Activated T-helper 1 cell treated with anti-CD3 and anti-CD28 coated beads, Interleukin-2, amount 50 U/mL, for 16 hours (primary cell): Measurements from ENCODE around the gene P3H4.
"Not testable (repeated sequence)": the region's sequence is repeated elsewhere in the genome, so short reads cannot be mapped to it uniquely, and the experiment has no call there.

Experiments
- DNase-seq, 2 donors: peaks; one replicate each; pipeline ENCODE4 v3.0.0-alpha.2; 2020; ENCODE audit warnings: low read depth in 1 of 2, low spot score in 1 of 2

Gene P3H4

DNA sequence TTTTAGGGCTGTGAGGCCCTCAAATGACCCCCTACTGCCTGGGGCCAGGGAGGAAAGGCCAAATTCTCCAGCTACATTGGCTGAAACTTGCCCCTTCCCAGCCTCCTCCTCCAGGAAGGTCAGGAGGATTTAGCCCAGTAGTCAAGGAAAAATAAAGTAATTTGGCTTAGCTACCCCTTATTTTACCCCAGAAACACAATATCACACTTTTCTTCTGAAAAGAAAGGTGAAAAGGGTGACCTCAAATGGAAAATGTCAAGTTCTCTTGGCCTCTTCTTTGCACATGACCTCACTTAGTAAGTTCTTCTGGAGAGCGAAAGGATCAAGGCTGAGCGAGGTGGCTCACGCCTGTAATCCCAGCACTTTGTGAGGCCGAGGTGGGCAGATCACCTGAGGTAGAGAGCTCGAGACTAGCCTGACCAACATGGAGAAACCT is 17.2 kb downstream of the P3H4 start:
- no peak for DNase-seq

DNA sequence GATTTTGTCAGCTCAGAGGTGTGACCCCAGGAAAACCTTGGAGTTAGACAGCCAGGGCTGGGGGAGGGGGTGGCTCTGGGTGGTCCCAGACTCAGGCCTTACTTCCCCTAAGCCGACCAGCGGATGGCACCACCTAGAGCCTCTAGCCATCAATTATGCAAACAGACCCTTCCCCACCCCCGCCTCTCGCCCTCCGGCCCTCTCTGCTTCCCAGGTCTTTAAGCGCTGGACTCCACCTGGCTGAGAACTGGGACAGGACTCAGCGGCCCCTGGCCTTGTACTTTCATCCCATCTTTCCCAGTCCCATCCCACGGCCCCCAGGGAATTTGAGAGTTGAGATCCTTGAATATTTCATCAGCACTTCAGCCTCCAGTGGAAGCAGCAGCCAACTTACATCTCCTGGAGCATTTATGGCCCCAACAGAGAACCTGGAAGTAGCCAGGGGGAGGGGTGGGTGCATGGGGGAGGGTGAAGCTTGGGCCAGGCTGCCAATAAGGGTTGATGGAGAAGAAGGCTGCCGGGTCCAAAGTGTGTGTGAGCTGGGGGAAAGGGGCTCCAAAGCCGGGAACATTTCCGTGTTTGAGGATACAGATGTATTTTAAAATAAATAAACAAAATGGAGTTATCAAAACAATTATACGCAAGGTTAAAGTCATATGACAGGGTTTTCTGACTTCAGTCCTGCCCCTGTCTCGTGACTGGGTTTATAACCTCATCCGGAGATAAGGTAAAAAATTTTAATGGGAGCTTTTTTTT is 17.8 kb downstream of the P3H4 start:
- DNase-seq: no peak

DNA sequence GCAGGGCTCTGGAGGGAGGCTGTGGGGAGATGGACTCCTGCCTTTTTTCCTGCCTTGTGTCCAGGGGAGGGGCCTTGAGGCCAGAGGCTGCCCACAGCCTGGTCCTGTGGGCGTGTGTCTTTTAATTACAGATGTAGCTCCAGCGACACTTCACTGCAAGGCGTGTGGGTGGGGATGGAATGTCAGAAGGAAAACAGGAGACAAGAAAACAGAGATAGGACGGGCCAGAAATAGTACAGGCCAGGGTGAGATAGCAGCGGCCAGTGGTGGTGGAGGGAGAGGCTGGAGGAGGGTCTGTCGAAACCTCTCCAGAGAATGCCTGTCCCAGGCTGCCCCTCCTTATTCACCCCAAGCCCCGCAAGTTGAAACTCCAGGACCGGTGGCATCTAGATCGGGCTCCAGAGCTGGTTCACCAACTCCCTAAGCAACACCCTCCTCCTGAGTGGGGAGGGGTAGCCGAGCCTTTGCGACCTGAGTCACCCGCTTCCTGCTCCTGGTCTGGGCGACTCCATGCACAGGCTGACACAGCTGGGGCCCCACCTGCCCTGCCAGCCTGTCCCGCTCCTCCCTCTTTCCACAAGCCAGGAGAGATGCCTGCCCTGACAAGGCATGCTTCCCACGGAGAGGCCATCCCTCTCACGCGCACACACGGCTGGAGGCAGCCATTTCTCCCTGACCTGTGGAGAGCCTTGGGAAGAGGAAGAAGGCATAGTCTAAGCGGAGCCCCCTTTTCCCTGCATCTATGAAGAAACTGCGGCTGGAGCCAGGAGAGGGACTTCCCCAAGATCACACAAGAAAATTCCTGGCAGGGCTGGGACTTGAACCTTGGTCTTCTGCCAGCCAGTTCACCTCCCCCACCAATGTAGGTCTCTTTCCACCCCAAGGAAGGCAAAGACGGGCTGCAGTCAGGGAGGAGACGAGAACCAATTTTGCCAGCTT is 18.6 kb downstream of the P3H4 start:
- DNase-seq: no peak

DNA sequence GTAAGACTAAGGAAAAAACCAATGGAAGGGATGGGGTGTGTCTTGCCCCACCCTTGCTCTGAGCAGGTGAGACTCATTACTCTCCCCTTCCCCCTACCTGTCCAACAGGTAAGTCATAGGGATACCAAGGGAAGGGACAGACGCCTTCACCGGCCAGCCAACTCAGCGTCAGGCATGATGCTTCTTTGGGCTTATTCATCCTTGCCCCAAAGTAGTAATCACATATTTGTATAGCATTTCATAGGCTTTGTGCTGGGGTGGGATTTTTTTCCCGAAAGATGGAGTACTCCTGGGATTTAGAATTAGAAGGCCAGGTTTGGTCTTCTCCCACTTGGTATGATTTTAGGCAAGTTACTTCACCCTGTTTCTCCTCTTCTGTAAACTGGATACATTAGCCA is 24.7 kb downstream of the P3H4 start:
- no peak for DNase-seq

DNA sequence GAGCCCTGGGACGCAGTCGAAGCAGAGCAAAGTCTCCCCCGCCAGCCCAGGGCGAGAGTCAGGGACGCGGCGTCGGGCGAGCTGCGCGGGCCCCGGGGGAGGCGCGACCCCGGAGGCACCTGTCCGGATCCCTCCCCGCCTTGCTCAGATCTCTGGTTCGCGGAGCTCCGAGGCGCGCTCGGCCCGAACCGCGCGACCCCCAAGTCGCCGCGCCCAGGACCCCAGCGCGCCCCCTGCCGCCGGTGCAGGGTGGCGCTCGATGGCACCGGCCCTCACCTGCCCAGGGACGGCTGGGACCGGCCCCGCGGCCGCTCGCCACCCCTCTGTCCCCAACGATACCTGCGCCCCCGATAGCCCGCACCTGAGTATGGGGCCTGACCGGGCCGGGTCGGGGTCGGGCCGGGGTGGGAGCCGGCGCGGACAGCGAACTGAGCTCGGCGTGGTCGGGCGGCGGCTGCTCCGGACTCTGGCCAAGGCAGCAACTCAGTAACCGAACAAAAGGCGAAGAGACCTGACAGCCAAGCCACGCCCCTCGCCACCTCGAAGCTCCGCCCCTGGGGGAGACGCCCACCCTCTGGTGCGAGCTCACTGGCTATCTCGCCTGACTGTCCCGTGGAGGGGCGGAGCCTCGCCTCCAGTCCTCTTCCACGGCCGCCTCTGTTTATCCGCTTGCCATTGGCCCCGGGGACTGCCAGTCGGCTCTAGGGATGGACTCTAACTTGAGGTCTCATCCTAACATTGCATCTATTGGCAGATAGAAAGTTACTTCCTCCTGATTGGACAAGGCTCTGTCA is 25.3 kb downstream of the P3H4 start, which contains the start of gene JUP:
JUP (minus strand) TSS at position 485 of the 794 bp plus-strand sequence. CDS start 14,857 bp downstream, outside the sequence.
- DNase-seq: peak; percentile 62 to 78

DNA sequence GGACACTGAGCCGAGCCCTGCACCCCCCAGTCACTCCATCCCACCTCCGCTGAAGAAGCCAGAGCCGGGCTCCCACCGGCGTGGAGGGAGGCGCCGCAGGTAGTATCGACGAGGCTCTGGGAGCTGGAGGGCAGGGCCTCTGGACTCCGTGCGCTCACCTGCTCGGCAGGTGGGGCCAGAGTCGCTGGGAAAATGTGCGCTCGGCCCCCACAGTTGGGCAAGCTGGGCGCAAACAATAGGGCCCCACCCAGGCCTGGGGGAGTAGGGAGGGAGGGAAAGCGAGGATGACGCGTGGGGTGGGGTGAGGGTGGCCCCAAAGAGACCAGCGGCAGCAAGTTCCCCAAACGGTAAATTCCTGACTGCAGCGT is 25.9 kb downstream of the P3H4 start:
- no peak for DNase-seq

DNA sequence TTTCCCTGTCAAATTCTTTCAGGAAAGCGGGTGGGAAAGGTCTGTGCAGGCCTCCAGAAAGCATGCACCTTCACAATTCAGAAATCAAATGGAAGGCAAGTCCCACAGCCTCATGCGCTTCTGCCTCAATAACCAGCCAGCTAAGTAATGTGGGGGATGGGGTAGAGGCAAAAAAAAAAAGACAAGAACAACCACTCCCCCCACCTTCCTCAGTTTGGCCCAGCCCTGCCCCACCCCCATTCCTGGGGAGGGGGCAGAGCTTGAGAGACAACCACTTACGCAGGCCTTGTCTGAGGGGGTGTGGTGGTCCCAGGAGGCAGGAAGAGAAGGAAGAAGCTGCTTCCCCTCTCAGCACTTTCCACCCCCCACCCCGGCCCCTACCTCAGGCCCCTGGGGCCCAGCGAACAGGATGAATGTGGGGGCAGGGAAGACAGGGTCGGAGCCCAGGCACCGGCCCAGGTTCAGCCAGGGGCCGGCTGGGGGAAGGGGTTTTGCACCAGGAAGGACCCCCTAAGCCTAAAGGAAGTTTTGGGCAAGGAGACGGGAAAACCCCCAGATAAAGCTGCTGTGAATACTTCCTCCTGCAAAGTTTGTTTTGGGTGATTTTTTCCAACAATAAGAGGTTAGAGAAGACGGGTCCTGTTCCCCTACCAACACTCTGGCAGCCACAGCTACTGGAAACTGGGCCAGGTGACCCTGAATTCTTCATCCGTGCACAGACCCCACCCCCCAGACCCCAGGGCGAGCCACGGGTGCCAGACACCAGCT is 26.5 kb downstream of the P3H4 start:
- no peak for DNase-seq

DNA sequence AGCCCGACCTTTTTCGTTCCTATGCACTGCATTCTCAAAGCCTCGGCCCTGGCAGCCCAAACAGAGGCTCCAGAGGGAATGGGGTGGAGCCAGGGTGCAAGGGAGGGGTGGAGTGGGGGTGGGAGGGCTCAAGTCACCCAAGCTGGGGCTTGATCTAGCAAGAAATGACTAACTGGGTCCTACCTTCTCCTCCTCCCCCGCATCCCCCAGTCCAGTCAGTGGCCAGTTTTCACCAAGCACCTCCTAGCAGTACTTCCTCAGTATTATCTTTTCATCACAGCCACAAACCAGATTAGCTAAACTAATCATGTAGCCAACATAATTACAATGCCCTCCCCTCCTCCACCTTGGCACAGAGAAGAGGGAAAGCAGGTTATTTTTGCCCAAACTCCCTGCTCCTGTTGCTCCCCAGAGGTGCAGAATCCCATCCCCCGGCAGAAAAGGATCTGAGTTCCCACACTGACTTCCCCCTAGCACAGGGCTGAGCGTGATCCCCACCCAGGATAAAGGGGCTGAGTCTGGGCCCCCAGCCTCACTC is 27.5 kb downstream of the P3H4 start:
- no peak for DNase-seq

DNA sequence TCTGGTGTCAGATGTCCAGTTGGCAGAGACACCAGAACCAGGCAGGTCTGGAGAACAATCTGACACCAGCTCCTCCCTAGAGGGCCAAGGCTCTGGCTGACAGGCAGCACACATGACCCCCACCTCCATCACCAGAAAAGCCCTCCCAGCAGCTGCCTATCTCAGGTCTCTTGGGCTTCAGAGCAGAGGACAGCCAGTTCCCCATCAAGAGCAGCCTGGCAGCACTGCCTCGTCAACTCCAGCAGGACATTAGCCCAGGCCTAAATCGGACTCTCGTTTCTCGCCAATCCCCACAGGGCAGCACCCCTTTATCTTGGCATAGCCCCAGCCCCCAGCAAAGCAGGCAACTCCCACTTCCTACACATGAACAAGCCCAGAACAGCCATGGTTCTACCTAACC is 29.6 kb downstream of the P3H4 start:
- no peak for DNase-seq

DNA sequence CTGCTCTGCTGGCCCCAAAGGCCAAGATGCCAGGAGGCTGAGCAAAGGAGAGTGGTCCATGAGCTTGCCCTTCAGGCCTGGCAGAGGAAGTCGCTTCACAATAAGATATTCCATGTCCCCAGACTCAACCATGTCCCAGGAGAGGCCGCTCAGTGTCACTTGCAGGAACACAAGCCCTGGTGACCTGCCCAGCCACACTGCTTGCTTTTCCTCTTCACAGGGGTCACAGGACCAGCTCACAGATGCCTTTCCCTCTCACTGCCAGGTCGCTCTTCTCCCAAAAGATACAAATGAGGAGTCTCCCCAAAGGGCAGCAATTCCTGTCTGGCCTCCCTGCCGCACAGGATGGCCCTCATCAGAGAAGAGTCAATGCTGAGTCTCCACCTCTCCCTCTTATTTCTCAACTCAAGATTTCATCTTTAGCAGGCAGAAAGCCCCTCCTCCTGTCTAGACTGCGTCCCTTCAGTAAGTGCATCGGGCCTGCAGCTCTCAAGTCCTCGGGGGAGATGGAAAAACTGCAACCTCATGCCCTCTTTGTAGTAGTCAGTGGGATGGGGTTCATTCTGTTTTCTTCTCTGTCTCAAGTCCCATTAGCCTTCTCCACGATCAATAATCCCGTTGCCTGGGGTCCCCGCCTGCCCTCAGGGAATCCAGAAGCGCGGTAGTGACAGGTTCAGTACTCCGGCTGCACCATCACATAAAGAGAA is 30.2 kb downstream of the P3H4 start:
- no peak for DNase-seq

DNA sequence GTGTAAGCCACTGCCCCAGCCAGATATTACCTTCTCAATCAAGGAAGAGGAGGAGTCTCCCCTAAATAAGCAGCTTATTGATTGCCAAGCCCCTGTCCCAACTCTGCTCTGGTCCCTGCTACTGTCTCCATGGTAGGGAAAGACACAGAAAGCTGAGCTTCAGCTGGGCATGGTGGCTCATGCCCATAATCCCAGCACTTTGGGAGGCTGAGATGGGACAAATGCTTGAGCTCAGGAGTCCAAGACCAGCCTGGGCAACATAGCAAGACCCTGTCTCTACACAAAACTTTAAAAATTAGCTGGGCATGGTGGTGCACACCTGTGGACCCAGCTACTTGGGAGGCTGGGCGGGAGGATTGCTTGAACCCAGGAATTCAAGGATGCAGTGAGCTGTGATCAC is 31.8 kb downstream of the P3H4 start:
- DNase-seq: no peak

DNA sequence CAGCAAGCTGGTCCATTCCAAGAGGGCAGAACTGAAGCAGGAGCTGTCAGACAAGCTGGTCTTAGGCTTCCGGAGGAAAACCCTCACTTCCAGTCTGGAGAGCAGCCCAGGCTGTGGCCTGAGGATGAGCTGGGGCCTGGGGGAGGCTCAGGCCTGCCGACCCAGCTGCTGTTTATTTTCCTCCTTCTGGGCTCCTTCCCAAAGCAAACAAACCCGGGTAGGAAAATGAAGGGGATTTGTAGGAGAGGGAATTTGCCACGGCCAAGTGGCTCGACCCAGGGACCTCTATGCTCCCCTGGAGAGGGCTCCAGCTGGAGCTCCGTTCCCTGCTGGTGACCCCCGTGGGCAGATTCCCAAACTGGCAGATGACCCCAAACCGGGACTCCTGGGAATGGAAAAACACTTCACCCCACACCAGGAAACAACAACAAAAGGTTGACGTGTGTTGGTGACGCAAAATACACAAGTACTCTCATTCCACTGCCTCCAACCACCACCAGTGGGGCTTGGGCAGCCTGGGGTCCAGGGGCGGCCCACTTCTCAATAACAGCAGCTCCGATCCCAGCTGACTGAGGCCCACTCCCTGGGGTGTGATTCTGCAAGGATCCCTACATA is 34.1 kb downstream of the P3H4 start:
- DNase-seq: no peak

DNA sequence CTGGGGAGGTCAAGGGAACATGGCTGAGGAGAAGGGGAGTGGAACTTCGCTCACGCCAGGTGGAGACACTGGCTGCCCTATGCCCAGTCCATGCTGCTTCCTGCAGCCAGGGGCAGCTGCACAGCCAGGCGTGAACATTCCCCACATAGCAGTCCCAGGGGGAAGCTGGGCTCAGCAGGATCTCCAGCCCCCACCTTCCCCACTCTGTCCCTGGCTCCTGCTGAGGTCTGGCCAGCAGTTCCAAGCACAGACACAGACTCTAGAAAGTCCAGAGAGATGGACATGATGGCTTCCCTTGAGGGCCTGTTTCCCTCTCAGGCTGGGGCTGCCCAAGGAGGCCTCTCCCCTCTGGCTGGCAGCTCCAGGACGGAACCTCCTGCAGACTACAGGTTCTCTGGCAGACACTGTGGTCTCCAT is 34.6 kb downstream of the P3H4 start:
- no peak for DNase-seq

DNA sequence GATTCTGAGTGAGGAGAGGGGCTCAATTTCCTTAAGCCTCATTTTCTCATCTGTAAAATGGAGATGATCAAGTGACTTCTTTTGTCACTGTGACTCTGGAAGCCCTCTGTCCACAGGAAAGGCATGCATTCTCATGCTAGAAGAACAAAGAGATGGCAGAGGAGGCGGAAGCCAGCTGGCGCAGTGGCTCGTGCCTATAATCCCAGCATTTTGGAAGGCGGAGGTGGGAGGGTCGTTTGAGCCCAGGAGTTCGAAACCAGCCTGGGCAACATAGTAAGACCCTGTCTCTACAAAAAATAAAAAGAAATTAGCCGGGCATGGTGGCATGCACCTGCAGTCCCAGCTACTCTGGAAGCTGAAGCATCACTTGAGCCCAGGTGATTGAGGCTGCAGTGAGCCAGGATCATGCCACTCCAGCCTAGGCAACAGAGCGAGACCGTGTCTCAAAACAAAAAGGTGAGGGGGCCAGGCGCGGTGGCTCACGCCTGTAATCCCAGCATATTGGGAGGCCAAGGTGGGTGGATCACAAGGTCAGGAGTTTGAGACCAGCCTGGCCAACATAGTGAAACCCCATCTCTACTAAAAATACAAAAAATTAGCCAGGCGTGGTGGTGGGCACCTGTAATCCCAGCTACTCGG is 35.4 kb downstream of the P3H4 start:
- not testable (repeated sequence) for DNase-seq

DNA sequence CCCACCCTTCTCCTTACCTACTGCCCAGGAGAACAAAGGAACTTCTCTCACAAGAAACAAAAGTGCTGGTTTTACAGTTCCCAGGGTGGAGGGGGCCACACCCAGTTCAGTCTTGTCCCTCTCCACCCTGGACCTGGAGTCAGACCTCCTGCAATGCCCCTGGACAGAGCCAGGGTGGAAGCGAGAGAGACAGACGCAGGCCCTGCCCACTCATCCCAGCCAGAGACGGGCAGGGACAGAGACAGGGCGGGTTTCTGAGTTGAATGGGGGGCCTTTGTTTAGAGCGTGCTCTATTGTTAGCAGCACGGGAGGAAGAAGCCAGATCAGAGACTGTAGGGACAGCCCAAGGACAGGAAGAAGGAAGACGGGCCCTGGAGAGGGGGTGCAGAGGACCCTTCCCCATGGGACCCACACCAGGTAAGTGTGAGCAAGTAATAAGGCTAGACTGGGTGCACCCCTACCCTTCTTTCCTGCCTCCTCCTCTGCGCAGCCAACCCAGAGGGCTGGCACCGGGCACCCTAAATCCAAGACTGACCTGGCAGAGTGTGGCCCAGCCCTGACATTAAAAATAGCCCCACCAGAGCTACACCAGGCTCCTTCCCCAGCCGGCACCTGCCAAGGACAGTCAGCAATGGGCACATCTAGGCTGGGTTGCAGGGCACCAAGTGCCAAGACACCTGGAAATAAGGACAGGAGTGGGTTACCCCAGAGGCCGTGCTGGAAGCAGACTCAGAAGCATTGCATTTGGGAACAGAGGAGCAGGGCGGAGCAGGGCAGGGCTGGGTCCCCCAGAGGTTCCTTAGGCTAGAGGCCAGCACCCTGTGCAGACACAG is 36.1 kb downstream of the P3H4 start:
- no peak for DNase-seq

DNA sequence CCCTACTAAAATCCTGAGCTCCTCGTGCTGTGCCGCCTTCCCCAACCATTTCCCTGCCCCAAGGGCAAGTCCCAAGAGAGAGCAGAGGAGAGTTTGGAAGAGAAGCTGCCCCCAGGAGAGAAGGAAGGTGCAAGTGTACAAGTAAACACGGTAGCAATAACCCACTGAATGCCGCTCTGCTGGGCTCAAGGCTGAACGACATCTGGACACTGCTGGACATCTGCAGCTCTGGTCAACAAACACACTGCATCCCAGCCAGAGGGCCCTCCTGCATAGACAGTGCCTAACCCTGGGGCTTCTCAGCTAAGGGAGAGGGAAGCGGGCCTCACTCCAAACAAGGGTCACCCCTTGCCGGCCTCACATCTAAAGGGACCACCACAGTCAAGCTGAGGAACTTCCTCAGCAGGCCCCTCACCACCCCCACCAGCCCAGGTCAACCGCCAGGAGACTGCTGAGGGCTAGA is 38.0 kb downstream of the P3H4 start:
- no peak for DNase-seq

DNA sequence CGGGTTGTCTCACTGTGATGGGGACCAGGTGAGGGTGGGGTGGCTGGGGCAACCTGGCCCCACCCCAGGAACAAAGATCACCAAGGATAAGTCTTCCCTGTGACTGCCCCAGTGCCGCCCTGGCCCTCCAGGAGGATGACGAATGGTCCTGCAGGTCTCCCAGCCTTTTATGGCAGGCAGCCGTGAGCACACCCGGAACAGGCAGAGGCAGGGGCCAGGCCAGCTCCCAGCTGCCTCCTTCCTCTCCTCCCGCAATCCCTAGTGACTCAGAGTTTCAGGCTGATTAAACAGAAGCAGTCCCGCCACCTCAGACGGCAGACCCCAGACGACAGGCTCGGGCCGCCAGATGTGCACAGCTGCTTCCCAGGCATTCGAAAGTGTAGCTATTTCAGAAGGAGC is 38.6 kb downstream of the P3H4 start:
- DNase-seq: no peak
